GM13977 (cell line): ENCODE measurements around the gene U2AF2.

Source experiments
- DNase-seq: peaks from one replicate; pipeline ENCODE4 v3.0.0; 2012; ENCODE audit warnings: low spot score
- CTCF ChIP-seq: IDR thresholded peaks from 2 replicates; pipeline ENCODE4 v1.5.1; 2012; ENCODE audit warnings: mild to moderate bottlenecking, control low read depth; ENCODE audit not compliant: insufficient read depth; ENCODE audit errors: extremely low read depth, missing control alignments
- in situ Hi-C: fragments of 300-500 bp; cut with MboI; formaldehyde crosslinking; loops from one replicate; pipeline ENCODE4 v1.12.0; 2022; ENCODE audit warnings: low sequenced_read_pairs, low pct_unique_long_range_greater_than_20kb, mixed read lengths, inconsistent platforms; ENCODE audit not compliant: unreplicated experiment

Gene U2AF2

GRCh38 chr19:55663846-55664536, 9.2 kb downstream of the U2AF2 start:
- DNase-seq = no peak
- TF ChIP-seq CTCF = no peak
- in situ Hi-C loops = no loop called here

- DNase-seq = no peak
- no peak for TF ChIP-seq CTCF
- in situ Hi-C loops = no loop called here
Measured at GRCh38 chr19:55666343-55667005, 11.6 kb downstream of the U2AF2 start.

GRCh38 chr19:55667006-55667381, 12.2 kb downstream of the U2AF2 start:
- DNase-seq = no peak
- in situ Hi-C loops = no loop called here
- no peak for TF ChIP-seq CTCF

- DNase-seq = no peak
- in situ Hi-C loops = no loop called here
- TF ChIP-seq CTCF = no peak
Measured at GRCh38 chr19:55667511-55667910, 12.7 kb downstream of the U2AF2 start.

- no peak for DNase-seq
Measured at GRCh38 chr19:55667958-55668357, 13.1 kb downstream of the U2AF2 start.

More at GRCh38 chr19:55667958-55668357, 13.1 kb downstream of the U2AF2 start:
- no peak for TF ChIP-seq CTCF
- in situ Hi-C loops = no loop called here
